K562 (cell line): ENCODE data around the gene EXOSC1. TPM values are rescaled to one million over a fixed set of nuclear protein-coding genes. Genes with fewer than 3 reads are reported as not detected.
A peak's percentile ranks its signal among the peaks of the same experiment; 100 is the strongest.

Experiments
- ATAC-seq: fragments of 200-7000 bp; cut with Tn5 transposase; 3 replicates; pipeline ENCODE4 v1.9.1; 2020; ENCODE audit warnings: moderate library complexity
- BruUV-seq: library from RNA; stranded (reverse); fragments of 400-500 nt; replicated peaks from 2 replicates; lab custom pipeline; 2021; lab: Mats Ljungman, UMichigan
- CTCF ChIA-PET: fragments of 300-600 bp; formaldehyde crosslinking; extraction: SDS; loops from one replicate; lab custom pipeline; 2021; ENCODE audit warnings: low intra/inter-chr PET ratio; lab: Yijun Ruan, JAX
- POLR2A ChIA-PET: fragments of 300-600, 350-650 bp; sonication (Branson Sonifier 250); formaldehyde crosslinking; extraction: SDS; loops from one replicate; lab custom pipeline; 2021; ENCODE audit warnings: antibody characterized with exemption, inconsistent platforms; lab: Yijun Ruan, JAX
- DNase-seq, 4 experiments: peaks; one replicate each; pipeline versions ENCODE4 v3.0.0 to v3.0.0-alpha.2; 2011 to 2018; ENCODE audit warnings: low spot score in 3 of 4, mixed read lengths in 3 of 4; ENCODE audit errors: extremely low read depth in 1 of 4
- FAIRE-seq: peaks from 2 replicates; lab custom pipeline; 2011; peaks lifted over from hg19 to GRCh38; lab: Jason Lieb, UNC
- H2AFZ ChIP-seq: 2 replicates; pipeline ENCODE4 v1.6.0; 2011; ENCODE audit warnings: low read depth, low read length, control low read depth, inconsistent platforms
- H3K27ac ChIP-seq: fragments of 200-600 bp; 3 replicates; pipeline ENCODE4 v1.8.0; 2011; ENCODE audit warnings: low read depth, mild to moderate bottlenecking, control low read depth, inconsistent platforms, low read length, moderate library complexity, mixed read lengths; ENCODE audit errors: extremely low read depth
- H3K27me3 ChIP-seq, 2 experiments: fragments of 300-600 bp in 1 of 2; 2 replicates in 1 of 2; 3 replicates in 1 of 2; pipeline versions ENCODE4 v1.6.0 to v1.8.0; 2011; ENCODE audit warnings: inconsistent platforms in 2 of 2, low read length in 2 of 2, mild to moderate bottlenecking in 1 of 2, mixed read lengths in 1 of 2, moderate library complexity in 1 of 2; ENCODE audit not compliant: control insufficient read depth in 2 of 2, insufficient read depth in 2 of 2
- H3K36me3 ChIP-seq: fragments of 300-600 bp; 3 replicates; pipeline ENCODE4 v1.8.0; 2011; ENCODE audit warnings: mild to moderate bottlenecking, low read length, inconsistent platforms; ENCODE audit not compliant: control insufficient read depth, insufficient read depth
- H3K4me1 ChIP-seq, 2 experiments: fragments of 200-600 bp in 1 of 2; replicated peaks in 1 of 2; 2 replicates in 1 of 2; 3 replicates in 1 of 2; pipeline versions ENCODE4 v1.5.1 to v1.8.0; 2011; ENCODE audit warnings: inconsistent platforms in 2 of 2, low read length in 2 of 2, mild to moderate bottlenecking in 1 of 2, mixed read lengths in 1 of 2, moderate library complexity in 1 of 2; ENCODE audit not compliant: control insufficient read depth in 2 of 2, insufficient read depth in 2 of 2
- H3K4me2 ChIP-seq: 2 replicates; pipeline ENCODE4 v1.6.1; 2011; ENCODE audit warnings: low read length, control low read depth, inconsistent platforms, mixed read lengths; ENCODE audit not compliant: insufficient read depth
- H3K4me3 ChIP-seq: fragments of 200-600 bp; sonication (generic), shearing (Covaris generic); 2 replicates; pipeline ENCODE4 v1.5.1; 2016; ENCODE audit warnings: control low read depth, inconsistent platforms
- H3K79me2 ChIP-seq: fragments of 200-600 bp; 3 replicates; pipeline ENCODE4 v1.8.0; 2011; ENCODE audit warnings: low read length, inconsistent platforms; ENCODE audit not compliant: control insufficient read depth, insufficient read depth
- H3K9ac ChIP-seq, 2 experiments: 2 replicates each; pipeline versions ENCODE4 v1.6.0 to v1.6.1; 2011; ENCODE audit warnings: low read depth in 2 of 2, low read length in 2 of 2, control low read depth in 1 of 2, inconsistent platforms in 1 of 2, mild to moderate bottlenecking in 1 of 2, mixed read lengths in 1 of 2; ENCODE audit not compliant: insufficient read depth in 1 of 2
- H3K9me1 ChIP-seq: one replicate; pipeline ENCODE4 v1.6.0; 2011; ENCODE audit warnings: inconsistent platforms, mild to moderate bottlenecking, low read length, moderate library complexity; ENCODE audit not compliant: control insufficient read depth, insufficient read depth
- H3K9me3 ChIP-seq: replicated peaks from 2 replicates; pipeline ENCODE4 v1.5.1; 2011; ENCODE audit warnings: low read depth, low read length, inconsistent platforms; ENCODE audit not compliant: control insufficient read depth, insufficient read depth
- H4K20me1 ChIP-seq: replicated peaks from 2 replicates; pipeline ENCODE4 v1.6.1; 2011; ENCODE audit warnings: low read length, inconsistent platforms, mixed read lengths; ENCODE audit not compliant: control insufficient read depth, insufficient read depth
- CEBPG ChIP-seq, 3 experiments: fragments of 200-800 bp in 1 of 3; sonication (Bioruptor generic) in 1 of 3; sonication (generic) in 1 of 3; formaldehyde crosslinking in 1 of 3; IDR thresholded peaks in 2 of 3; conservative IDR thresholded peaks in 1 of 3; 2 replicates each; pipeline versions ENCODE4 v1.6.1 to v1.8.0; 2016 to 2022; ENCODE audit warnings: missing compliant biosample characterization in 2 of 3, missing genetic modification characterization in 2 of 3, mild to moderate bottlenecking in 1 of 3, missing genetic modification reagents in 1 of 3
- DEAF1 ChIP-seq: fragments of 450-650 bp; formaldehyde crosslinking; IDR thresholded peaks from 2 replicates; pipeline ENCODE4 v1.4.0; 2020; ENCODE audit warnings: mild to moderate bottlenecking, moderate library complexity
- RB1 ChIP-seq: fragments of 450-650 bp; IDR thresholded peaks from 2 replicates; pipeline ENCODE4 v1.6.1; 2017; ENCODE audit warnings: low read depth, mild to moderate bottlenecking
- REST ChIP-seq, 2 experiments: fragments of 450-650 bp; formaldehyde crosslinking in 1 of 2; IDR thresholded peaks; 2 replicates each; pipeline versions ENCODE4 v1.4.0 to v1.6.1; 2014 to 2020; ENCODE audit warnings: mild to moderate bottlenecking in 2 of 2, borderline replicate concordance in 1 of 2, low read depth in 1 of 2
- SMC3 ChIP-seq: conservative IDR thresholded peaks from 2 replicates; pipeline ENCODE4 v1.6.1; 2011; ENCODE audit warnings: low read depth, low read length, improper control_type of control experiment; ENCODE audit not compliant: insufficient read depth
- ZNF175 ChIP-seq: fragments of 200-800 bp; sonication (Bioruptor generic); IDR thresholded peaks from 2 replicates; pipeline ENCODE4 v1.6.1; 2016; ENCODE audit warnings: low read depth, mild to moderate bottlenecking, missing genetic modification characterization, missing compliant biosample characterization
- ZNF766 ChIP-seq: fragments of 200-800 bp; sonication (Bioruptor generic); conservative IDR thresholded peaks from 2 replicates; pipeline ENCODE4 v1.6.1; 2016; ENCODE audit warnings: missing genetic modification characterization, missing compliant biosample characterization
- WGBS: fragments of 100-300 bp; shearing (Covaris generic); methylation state at CpG from one replicate; pipeline ENCODE4 v1.1.6; 2016; ENCODE audit warnings: low coverage, mixed read lengths; ENCODE audit not compliant: insufficient coverage; ENCODE audit errors: missing lambda C conversion rate; 5-methylcytosine and 5-hydroxymethylcytosine counted together
- in situ Hi-C: fragments of 300-500 bp; cut with MboI; formaldehyde crosslinking; loops from 4 replicates; pipeline ENCODE4 v1.15.0; 2018; ENCODE audit warnings: inconsistent platforms, mixed read lengths
- intact Hi-C: fragments of 100-400 bp; cut with micrococcal nuclease; formaldehyde crosslinking; loops from 2 replicates; pipeline ENCODE4 v1.14.2; 2022
- polyA plus RNA-seq, 8 experiments: library from polyadenylated mRNA; depleted of rRNA in 4 of 8; stranded (reverse) in 5 of 8; unstranded in 3 of 8; fragments of >200 nt; fragmentation: Nextera tagmentation in 2 of 8; fragmentation: Illumina TruSeq in 1 of 8; extraction: Ambion mirVana in 2 of 8; extraction: Trizol in 1 of 8; gene quantifications; 2 replicates each; pipeline versions ENCODE4 v1.2.1 to v1.2.3, GENCODE V29; 2011 to 2014; ENCODE audit warnings: inconsistent platforms in 1 of 8, missing spikeins in 1 of 8
- total RNA-seq, 7 experiments: library from RNA; depleted of rRNA in 6 of 7; stranded (reverse); fragments of >200 nt in 6 of 7; fragmentation: Illumina TruSeq in 2 of 7; extraction: Trizol in 2 of 7; gene quantifications; 2 replicates each; pipeline versions ENCODE4 v1.2.1 to v1.2.3, GENCODE V29; 2011 to 2021; ENCODE audit warnings: low replicate concordance in 1 of 7

EXOSC1 gene
- total and polyA plus RNA-seq, 9 of the 15 experiments (the other 6 are each of a cell fraction or from before 2014, with no cell fraction given), result 44.3 to 117 (median 67.0) TPM

- TF ChIP-seq ZNF175 (CRISPR knock-in tag), result no peak
These were observed 18.4 kb upstream of the EXOSC1 start (continued) for GRCh38 chr10:97464226-97464625.

- no peaks in the 10 kb centered on the region for H3K9me3 ChIP-seq
- ATAC-seq, result peak; percentile 88
- in situ Hi-C loops (loop anchor here (5.0 kb wide), 1 partner anchor 149 kb away; no protein-coding TSS in a partner anchor), intact Hi-C loops (loop anchor here (5.0 kb wide), 1 partner anchor 89 kb away; no protein-coding TSS in a partner anchor)
- no peak overlapping the region for H3K9ac ChIP-seq
- no peak overlapping the region for H3K27ac ChIP-seq
- no peaks in the 10 kb centered on the region for H3K9me1 ChIP-seq
- 77% methylated on average over 4 of the region's 4 CpGs for whole genome bisulfite sequencing
- H3K27me3 ChIP-seq, result no peaks in the 10 kb centered on the region
- no peaks in the 10 kb centered on the region for H3K79me2 ChIP-seq
- ChIA-PET CTCF (interaction anchor here (0.6 to 1.1 kb wide), 4 partner anchors 10 to 268 kb away, joined by 3 to 4 read pairs (median 3); no protein-coding TSS in a partner anchor), POLR2A (interaction anchor here (1.4 kb wide), 1 partner anchor 10 kb away, joined by 4 read pairs; no protein-coding TSS in a partner anchor)
- H3K4me3 ChIP-seq, result no peak overlapping the region
- no peak overlapping the region for H2AFZ ChIP-seq
- no peaks in the 10 kb centered on the region for H4K20me1 ChIP-seq
- no peak overlapping the region for H3K4me2 ChIP-seq
- no TSS peak for BruUV-seq
- peak; percentile 75 for FAIRE-seq
- peaks cover 85% of the 10 kb centered on the region for H3K36me3 ChIP-seq
- peak; percentile 23 to 42 (median 40) for DNase-seq
- H3K4me1 ChIP-seq, result no peaks in the 10 kb centered on the region
- TF ChIP-seq RB1, result 0 out of 2 replicates have a peak, but pooled peaks have one; percentile 12
- peak; percentile 68; the same call in 1 of the 2 replicates for TF ChIP-seq CEBPG (CRISPR knock-in tag; IDR thresholded peaks at IDR 0.05)
- TF ChIP-seq CEBPG (tag; conservative IDR thresholded peaks at IDR 0.05 in 1 of 2, IDR thresholded peaks at IDR 0.05 in 1 of 2), result peak; percentile 32 to 81; a peak in 3 of 4 replicates
- peak; percentile 31; the same call in 1 of the 2 replicates for TF ChIP-seq DEAF1 (CRISPR knock-in tag)
- TF ChIP-seq SMC3, result peak; percentile 54; the same call in 1 of the 2 replicates
- TF ChIP-seq REST (IDR thresholded peaks at IDR 0.05; ENCODE audit: borderline replicate concordance), result peak; percentile 46; the same call in 1 of the 2 replicates
- TF ChIP-seq REST (CRISPR knock-in tag; IDR thresholded peaks at IDR 0.05; ENCODE audit: low read depth), result no peak
- peak; percentile 99 for TF ChIP-seq ZNF766 (CRISPR knock-in tag)
These were observed 17.7 kb upstream of the EXOSC1 start for GRCh38 chr10:97463363-97464132.
